Trophoblast cell (in vitro differentiated cells and primary cell): Measurements from ENCODE around the gene TBC1D8.
"Not testable (repeated sequence)": the region's sequence is repeated elsewhere in the genome, so short reads cannot be mapped to it uniquely, and the experiment has no call there.

ENCODE experiments used
- DNase-seq, 2 donors: peaks; one replicate each; pipeline ENCODE4 v3.0.0-alpha.2; 2016
- H2AFZ ChIP-seq: 2 replicates; pipeline ENCODE4 v1.6.1; 2013; ENCODE audit warnings: low read length, moderate library complexity, mild to moderate bottlenecking; ENCODE audit not compliant: insufficient read depth, poor library complexity
- H2AK5ac ChIP-seq: 2 replicates; pipeline ENCODE4 v1.6.1; 2013; ENCODE audit warnings: mild to moderate bottlenecking, low read length
- H2BK120ac ChIP-seq: 2 replicates; pipeline ENCODE4 v1.6.1; 2013; ENCODE audit warnings: low read length, mild to moderate bottlenecking, moderate library complexity; ENCODE audit not compliant: insufficient read depth, poor library complexity
- H2BK12ac ChIP-seq: 2 replicates; pipeline ENCODE4 v1.6.1; 2013; ENCODE audit warnings: mild to moderate bottlenecking, low read length, moderate library complexity
- H2BK5ac ChIP-seq: 2 replicates; pipeline ENCODE4 v1.6.1; 2013; ENCODE audit warnings: low read length, low read depth, moderate library complexity, mild to moderate bottlenecking; ENCODE audit not compliant: poor library complexity
- H3K14ac ChIP-seq: 2 replicates; pipeline ENCODE4 v1.6.1; 2013; ENCODE audit warnings: mild to moderate bottlenecking, low read length
- H3K18ac ChIP-seq: 2 replicates; pipeline ENCODE4 v1.6.1; 2013; ENCODE audit warnings: mild to moderate bottlenecking, low read length
- H3K23ac ChIP-seq: 2 replicates; pipeline ENCODE4 v1.6.1; 2013; ENCODE audit warnings: low read length
- H3K27ac ChIP-seq: 2 replicates; pipeline ENCODE4 v1.5.1; 2013; ENCODE audit warnings: low read depth, mild to moderate bottlenecking, inconsistent platforms, low read length, moderate library complexity
- H3K27me3 ChIP-seq: 2 replicates; pipeline ENCODE4 v1.6.1; 2013; ENCODE audit warnings: inconsistent platforms, mild to moderate bottlenecking, low read length, moderate library complexity; ENCODE audit not compliant: insufficient read depth
- H3K36me3 ChIP-seq, 2 experiments: 1 replicate in 1 of 2; 2 replicates in 1 of 2; pipeline ENCODE4 v1.6.1; 2013; ENCODE audit warnings: low read length in 2 of 2, mild to moderate bottlenecking in 2 of 2, moderate library complexity in 1 of 2; ENCODE audit not compliant: insufficient read depth in 2 of 2, control insufficient read depth in 1 of 2
- H3K4ac ChIP-seq: 2 replicates; pipeline ENCODE4 v1.6.1; 2013; ENCODE audit warnings: low read depth, mild to moderate bottlenecking, low read length, moderate library complexity
- H3K4me1 ChIP-seq, 2 experiments: 1 replicate in 1 of 2; 2 replicates in 1 of 2; pipeline ENCODE4 v1.6.1; 2013; ENCODE audit warnings: low read length in 2 of 2, mild to moderate bottlenecking in 2 of 2, moderate library complexity in 1 of 2; ENCODE audit not compliant: insufficient read depth in 2 of 2, control insufficient read depth in 1 of 2
- H3K4me2 ChIP-seq: 2 replicates; pipeline ENCODE4 v1.6.1; 2013; ENCODE audit warnings: inconsistent platforms, mild to moderate bottlenecking, low read length, moderate library complexity
- H3K4me3 ChIP-seq: 2 replicates; pipeline ENCODE4 v1.5.1; 2013; ENCODE audit warnings: mild to moderate bottlenecking, low read depth, low read length, inconsistent platforms
- H3K79me1 ChIP-seq: one replicate; pipeline ENCODE4 v1.6.1; 2013; ENCODE audit warnings: low read length
- H3K79me2 ChIP-seq: 2 replicates; pipeline ENCODE4 v1.6.1; 2013; ENCODE audit warnings: low read length, mild to moderate bottlenecking; ENCODE audit not compliant: control insufficient read depth, insufficient read depth, poor library complexity
- H3K9ac ChIP-seq: 2 replicates; pipeline ENCODE4 v1.6.1; 2013; ENCODE audit warnings: mild to moderate bottlenecking, low read length
- H3K9me3 ChIP-seq: 2 replicates; pipeline ENCODE4 v1.6.1; 2013; ENCODE audit warnings: low read depth, mild to moderate bottlenecking, control low read depth, inconsistent platforms, low read length; ENCODE audit not compliant: insufficient read depth
- H4K12ac ChIP-seq: 2 replicates; pipeline ENCODE4 v1.6.1; 2013; ENCODE audit warnings: low read depth, mild to moderate bottlenecking, low read length, moderate library complexity
- H4K8ac ChIP-seq: 2 replicates; pipeline ENCODE4 v1.6.1; 2013; ENCODE audit warnings: low read depth, mild to moderate bottlenecking, low read length, moderate library complexity
- H4K91ac ChIP-seq: one replicate; pipeline ENCODE4 v1.6.1; 2013; ENCODE audit warnings: low read depth, mild to moderate bottlenecking, low read length, moderate library complexity
- WGBS: extraction: QIAGEN DNeasy Blood & Tissue Kit; methylation state at CpG from one replicate; pipeline ENCODE4 v1.1.7; 2013; ENCODE audit warnings: missing lambda C conversion rate; ENCODE audit not compliant: insufficient read length, insufficient coverage; ENCODE audit errors: extremely low coverage; 5-methylcytosine and 5-hydroxymethylcytosine counted together

Gene TBC1D8

DNA sequence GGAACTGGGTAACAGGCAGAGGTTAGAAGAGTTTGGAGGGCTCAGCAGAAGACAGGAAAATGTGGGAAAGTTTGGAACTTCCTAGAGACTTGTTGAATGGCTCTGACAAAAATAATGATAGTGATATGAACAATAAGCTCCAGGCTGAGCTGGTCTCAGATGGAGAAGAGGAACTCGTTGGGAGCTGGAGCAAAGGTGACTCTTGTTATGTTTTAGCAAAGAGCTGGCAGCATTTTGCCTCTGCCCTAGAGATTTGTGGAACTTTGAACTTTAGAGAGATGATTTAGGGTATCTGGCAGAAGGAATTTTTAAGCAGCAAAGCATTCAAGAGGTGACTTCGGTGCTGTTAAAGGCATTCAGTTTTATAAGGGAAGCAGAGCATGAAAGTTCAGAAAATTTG, 18.6 kb upstream of the TBC1D8 start:
- not testable (repeated sequence) for H3K4me1 ChIP-seq, H2BK12ac ChIP-seq, H3K9ac ChIP-seq, H3K4me3 ChIP-seq, H4K91ac ChIP-seq, H2AK5ac ChIP-seq, H3K14ac ChIP-seq, H2BK5ac ChIP-seq, H3K27ac ChIP-seq, H4K8ac ChIP-seq, H3K27me3 ChIP-seq, H3K4ac ChIP-seq, H3K36me3 ChIP-seq, H2AFZ ChIP-seq, H3K23ac ChIP-seq, H3K79me1 ChIP-seq, H2BK120ac ChIP-seq, H3K79me2 ChIP-seq, H4K12ac ChIP-seq, H3K18ac ChIP-seq, H3K4me2 ChIP-seq, DNase-seq
- WGBS, result no CpG with 5 or more reads among the region's 2 CpGs
- H3K9me3 ChIP-seq, result peaks cover 11% of the 10 kb centered on the region

- Histone ChIP-seq H3K79me2 (no peaks in the 10 kb centered on the region), H3K23ac (no peak overlapping the region), H3K9ac (no peak overlapping the region), H2AFZ (no peak overlapping the region), H3K27me3 (no peaks in the 10 kb centered on the region), H4K8ac (no peak overlapping the region), H3K4me3 (no peak overlapping the region), H2BK12ac (no peak overlapping the region), H3K4me1 (no peaks in the 10 kb centered on the region), H4K91ac (no peak overlapping the region), H3K4me2 (no peak overlapping the region), H2BK5ac (no peak overlapping the region), H4K12ac (no peak overlapping the region), H2AK5ac (no peak overlapping the region), H3K14ac (no peak overlapping the region), H3K18ac (no peak overlapping the region), H3K9me3 (peaks cover 10% of the 10 kb centered on the region), H3K4ac (no peak overlapping the region), H3K36me3 (no peaks in the 10 kb centered on the region), H3K27ac (no peak overlapping the region), H3K79me1 (no peaks in the 10 kb centered on the region), H2BK120ac (no peak overlapping the region)
- WGBS, result no CpG with 5 or more reads among the region's 1 CpG
- no peak for DNase-seq
Measured at GRCh38 chr2:101168706-101169105, 17.5 kb upstream of the TBC1D8 start.

GRCh38 chr2:101167532-101167931, 16.4 kb upstream of the TBC1D8 start:
- H3K18ac ChIP-seq, H2AFZ ChIP-seq, H3K4me2 ChIP-seq, DNase-seq, H3K4me3 ChIP-seq, H2BK120ac ChIP-seq, H2AK5ac ChIP-seq, H3K79me2 ChIP-seq, H3K23ac ChIP-seq, H3K27ac ChIP-seq, H3K27me3 ChIP-seq, H3K4ac ChIP-seq, H3K36me3 ChIP-seq, H2BK5ac ChIP-seq, H3K9ac ChIP-seq, H3K4me1 ChIP-seq, H2BK12ac ChIP-seq, H3K14ac ChIP-seq, H4K8ac ChIP-seq, H4K91ac ChIP-seq, H4K12ac ChIP-seq, H3K79me1 ChIP-seq, H3K9me3 ChIP-seq: not testable (repeated sequence)
- no CpG with 5 or more reads among the region's 2 CpGs for WGBS

DNA sequence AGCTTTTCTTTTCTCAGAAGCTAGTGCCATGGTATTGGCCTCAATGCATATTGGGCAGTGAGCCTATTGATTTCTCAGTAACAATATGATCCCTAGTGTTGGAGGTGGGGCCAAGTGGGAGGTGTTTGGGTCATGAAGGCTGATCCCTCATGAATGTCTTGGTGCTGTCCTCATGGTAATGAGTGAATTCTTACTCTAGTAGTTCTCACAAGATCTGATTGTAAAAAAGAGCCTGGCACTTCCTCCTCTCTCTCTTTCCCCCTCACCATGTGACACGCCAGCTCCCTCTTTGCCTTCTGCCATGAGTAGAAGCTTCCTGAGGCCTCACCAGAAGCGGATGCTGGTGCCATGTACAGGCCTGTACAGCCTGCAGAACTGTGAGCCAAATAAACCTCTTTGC, 12.8 kb upstream of the TBC1D8 start:
- no CpG with 5 or more reads among the region's 2 CpGs for WGBS
- Histone ChIP-seq H3K4me1 (no peaks in the 10 kb centered on the region), H2AK5ac (no peak overlapping the region), H3K27ac (no peak overlapping the region), H2BK120ac (no peak overlapping the region), H3K27me3 (no peaks in the 10 kb centered on the region), H3K4me3 (no peak overlapping the region), H3K79me2 (no peaks in the 10 kb centered on the region), H3K18ac (no peak overlapping the region), H3K4me2 (no peak overlapping the region), H2AFZ (no peak overlapping the region), H4K8ac (no peak overlapping the region), H4K12ac (no peak overlapping the region), H3K79me1 (no peaks in the 10 kb centered on the region), H4K91ac (no peak overlapping the region), H3K9ac (no peak overlapping the region), H2BK5ac (no peak overlapping the region), H3K23ac (no peak overlapping the region), H3K36me3 (no peaks in the 10 kb centered on the region), H3K14ac (no peak overlapping the region), H3K4ac (no peak overlapping the region), H2BK12ac (no peak overlapping the region), H3K9me3 (peaks cover 5% of the 10 kb centered on the region)
- no peak for DNase-seq
